ENCODE measurements around the gene PSMG3.

Gene PSMG3

DNA sequence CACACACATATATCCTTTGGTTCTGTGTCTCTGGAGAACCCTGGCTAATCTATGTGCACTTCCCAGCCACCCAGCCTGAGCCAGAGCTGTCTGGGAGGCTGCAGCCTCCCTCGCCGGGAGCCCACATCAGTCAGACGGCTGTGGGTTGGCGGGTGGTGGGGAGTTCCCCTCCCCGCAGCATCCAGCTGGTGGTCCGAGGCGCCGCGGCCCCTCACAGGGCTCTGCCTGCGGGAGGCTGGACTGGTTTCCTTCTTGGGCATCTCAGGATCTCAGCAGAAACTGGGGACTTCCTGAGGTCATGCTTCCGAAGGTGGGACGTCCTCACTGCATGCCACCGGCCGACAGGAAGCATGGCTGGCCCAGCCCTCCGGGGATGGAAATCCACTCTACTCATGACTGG lies 22.0 kb upstream of the PSMG3 start:
- H3K27ac ChIP-seq: no peak overlapping the region
- TF ChIP-seq ZFX (IDR thresholded peaks at IDR 0.05): no peak
- TF ChIP-seq, protein P1, sequence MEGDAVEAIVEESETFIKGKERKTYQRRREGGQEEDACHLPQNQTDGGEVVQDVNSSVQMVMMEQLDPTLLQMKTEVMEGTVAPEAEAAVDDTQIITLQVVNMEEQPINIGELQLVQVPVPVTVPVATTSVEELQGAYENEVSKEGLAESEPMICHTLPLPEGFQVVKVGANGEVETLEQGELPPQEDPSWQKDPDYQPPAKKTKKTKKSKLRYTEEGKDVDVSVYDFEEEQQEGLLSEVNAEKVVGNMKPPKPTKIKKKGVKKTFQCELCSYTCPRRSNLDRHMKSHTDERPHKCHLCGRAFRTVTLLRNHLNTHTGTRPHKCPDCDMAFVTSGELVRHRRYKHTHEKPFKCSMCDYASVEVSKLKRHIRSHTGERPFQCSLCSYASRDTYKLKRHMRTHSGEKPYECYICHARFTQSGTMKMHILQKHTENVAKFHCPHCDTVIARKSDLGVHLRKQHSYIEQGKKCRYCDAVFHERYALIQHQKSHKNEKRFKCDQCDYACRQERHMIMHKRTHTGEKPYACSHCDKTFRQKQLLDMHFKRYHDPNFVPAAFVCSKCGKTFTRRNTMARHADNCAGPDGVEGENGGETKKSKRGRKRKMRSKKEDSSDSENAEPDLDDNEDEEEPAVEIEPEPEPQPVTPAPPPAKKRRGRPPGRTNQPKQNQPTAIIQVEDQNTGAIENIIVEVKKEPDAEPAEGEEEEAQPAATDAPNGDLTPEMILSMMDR (conservative IDR thresholded peaks at IDR 0.05): no peak

DNA sequence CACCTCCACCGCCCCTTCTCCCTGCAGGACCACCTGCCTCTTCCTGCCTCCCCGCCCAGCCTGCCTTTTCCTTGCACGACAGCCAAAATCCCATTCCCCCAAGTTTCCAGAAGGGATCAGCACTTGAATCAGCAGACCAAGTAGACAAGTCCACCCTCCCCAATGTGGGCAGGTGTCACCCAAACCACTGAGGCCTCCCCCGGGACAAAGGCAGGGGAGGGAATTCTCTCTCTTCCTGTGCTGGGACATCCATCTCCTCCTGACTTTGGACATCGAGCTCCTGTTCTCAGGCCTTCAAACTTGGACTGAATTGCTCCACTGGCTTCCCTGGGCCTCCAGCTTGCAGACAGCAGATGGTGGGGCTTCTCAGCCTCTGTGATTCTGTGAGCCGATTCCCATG lies 21.6 kb upstream of the PSMG3 start:
- H3K27ac ChIP-seq: no peak overlapping the region
- TF ChIP-seq, protein P1 (conservative IDR thresholded peaks at IDR 0.05): no peak
- TF ChIP-seq ZFX (IDR thresholded peaks at IDR 0.05): no peak

DNA sequence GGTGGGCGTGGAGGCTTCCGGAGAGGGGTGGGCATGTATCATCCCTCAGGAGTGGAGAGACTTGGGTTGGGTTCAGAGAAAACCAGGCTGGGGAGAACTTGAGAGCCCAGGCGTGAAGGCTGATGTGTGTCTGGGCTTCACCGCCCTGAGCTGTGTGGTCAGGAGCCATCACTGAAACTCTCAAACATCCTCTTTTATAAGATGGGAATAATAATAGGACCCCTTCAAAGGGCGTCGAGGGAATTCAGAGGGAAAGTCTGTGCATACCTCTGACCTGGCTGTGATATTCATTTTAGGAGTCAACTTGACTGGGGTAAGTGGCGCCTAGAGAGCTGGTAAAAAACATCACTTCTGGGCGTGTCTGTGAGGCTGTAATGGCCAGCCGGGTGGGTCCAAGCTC lies 21.1 kb upstream of the PSMG3 start:
- H3K27ac ChIP-seq: no peak overlapping the region
- TF ChIP-seq, protein P1 (conservative IDR thresholded peaks at IDR 0.05): no peak
- TF ChIP-seq ZFX (IDR thresholded peaks at IDR 0.05): no peak

DNA sequence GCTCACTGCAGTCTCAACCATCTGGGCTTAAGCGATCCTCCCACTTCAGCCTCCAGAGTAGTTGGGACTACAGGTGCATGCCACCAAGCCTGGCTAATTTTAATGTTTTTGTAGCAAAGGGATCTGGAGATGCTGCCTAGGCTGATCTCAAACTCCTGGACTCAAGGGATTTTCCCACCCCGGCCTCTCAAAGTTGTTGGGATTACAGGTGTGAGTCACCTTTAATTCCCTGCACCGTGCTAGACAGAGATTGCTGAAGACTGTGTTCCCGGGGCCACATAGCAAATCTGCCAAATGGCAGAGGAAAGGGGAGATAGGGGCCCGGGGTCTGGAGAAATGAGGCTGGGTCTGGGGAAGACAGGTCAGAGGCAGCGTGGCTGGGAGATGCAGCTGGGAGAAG lies 20.6 kb upstream of the PSMG3 start:
- H3K27ac ChIP-seq: no peak overlapping the region
- TF ChIP-seq, protein P1 (conservative IDR thresholded peaks at IDR 0.05): no peak
- no peak for TF ChIP-seq ZFX (IDR thresholded peaks at IDR 0.05)

DNA sequence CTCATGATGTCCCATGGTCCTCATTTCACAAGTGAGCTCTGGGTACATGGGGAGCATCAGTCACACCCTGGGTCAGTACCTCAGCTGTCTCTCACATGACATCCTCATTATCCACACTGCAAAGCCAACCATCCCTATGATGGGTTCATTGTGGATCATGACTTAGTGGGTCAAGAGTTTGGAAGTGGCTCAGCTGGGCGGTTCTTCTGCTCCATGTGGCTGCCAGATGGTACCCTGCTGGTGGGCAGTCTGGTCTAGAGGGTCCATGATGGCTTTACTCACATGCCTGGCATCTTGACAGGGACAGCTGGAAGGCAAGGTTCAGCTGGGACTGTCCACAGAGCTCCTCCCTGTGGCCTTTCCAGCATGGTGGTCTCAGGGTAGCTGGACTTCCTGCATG lies 19.1 kb upstream of the PSMG3 start:
- H3K27ac ChIP-seq: no peak overlapping the region
- TF ChIP-seq, protein P1 (conservative IDR thresholded peaks at IDR 0.05): no peak
- no peak for TF ChIP-seq ZFX (IDR thresholded peaks at IDR 0.05)

DNA sequence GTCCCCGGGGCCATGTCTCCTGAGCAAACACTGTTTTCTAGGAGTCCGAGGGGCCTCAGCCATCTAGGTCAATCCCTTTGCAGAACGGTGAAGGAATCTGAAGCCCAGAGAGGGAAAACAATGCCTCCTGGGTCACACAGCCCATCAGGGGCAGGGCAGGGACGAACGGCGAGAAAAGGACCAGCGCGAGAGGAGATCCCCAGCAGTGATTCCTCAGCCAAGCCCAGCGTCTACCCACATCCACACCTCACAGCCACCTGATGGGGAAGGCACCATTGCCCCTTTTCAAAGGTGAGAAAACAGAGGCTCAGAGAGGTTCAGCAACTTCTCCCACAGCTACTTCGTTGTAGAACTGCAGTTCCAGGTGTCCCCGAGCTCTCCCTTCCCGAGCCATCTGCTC lies 17.9 kb upstream of the PSMG3 start:
- no peak overlapping the region for H3K27ac ChIP-seq
- TF ChIP-seq, protein P1 (conservative IDR thresholded peaks at IDR 0.05): no peak
- TF ChIP-seq ZFX (IDR thresholded peaks at IDR 0.05): no peak

DNA sequence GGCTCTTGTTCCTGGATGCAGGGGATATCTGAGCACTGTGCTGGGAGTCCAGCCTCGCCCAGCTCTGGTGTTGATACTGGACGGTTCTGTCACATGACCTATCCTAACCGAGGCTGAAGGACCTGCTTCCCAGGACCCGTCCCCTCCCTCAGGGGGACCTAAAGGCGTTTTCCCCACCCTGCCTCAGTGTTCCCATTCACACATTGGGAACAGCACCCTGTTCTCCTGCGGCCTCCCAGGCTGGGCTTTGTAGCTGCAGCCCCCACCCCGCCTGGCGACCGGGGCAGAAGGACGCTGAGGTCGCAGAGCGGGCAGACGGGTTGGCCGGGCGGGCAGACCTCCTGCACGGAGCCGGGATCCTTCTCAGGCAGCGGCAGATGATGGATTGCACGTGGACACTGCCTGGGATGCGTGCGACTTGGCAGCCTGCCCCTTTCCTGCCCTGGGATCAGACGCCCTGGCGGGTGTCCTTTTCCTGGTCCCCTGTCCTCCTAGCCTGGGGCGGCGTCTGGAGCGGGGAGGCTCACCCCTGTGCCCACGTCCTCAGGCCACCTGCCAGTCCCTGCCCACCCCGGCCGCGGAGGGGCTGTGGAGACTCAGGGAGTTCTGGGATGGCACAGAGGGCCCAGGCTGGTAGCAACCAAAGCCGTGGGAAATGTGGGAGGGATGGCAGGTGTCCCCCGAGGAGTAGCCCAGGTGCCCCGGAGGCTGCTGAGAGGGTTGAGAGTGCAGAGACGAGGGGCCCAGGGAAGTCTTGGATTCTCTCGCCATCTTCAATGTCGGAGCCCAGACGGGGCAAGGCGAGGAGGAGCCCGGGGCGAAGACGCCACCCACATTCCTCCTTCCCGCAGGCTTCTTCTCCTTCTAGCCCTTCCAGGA lies 17.2 kb upstream of the PSMG3 start:
- TF ChIP-seq, protein P1 (conservative IDR thresholded peaks at IDR 0.05): no peak
- no peak for TF ChIP-seq ZFX (IDR thresholded peaks at IDR 0.05)
- no peak overlapping the region for H3K27ac ChIP-seq
